Caco-2 (cell line): Measurements from ENCODE around the gene GPX2. TPM values are rescaled to one million over a fixed set of nuclear protein-coding genes. Genes with fewer than 3 reads are reported as not detected.

Experiments used
- BruUV-seq: library from RNA; stranded (reverse); fragments of 400-500 nt; replicated peaks from 2 replicates; lab custom pipeline; 2021; lab: Mats Ljungman, UMichigan
- CTCF ChIA-PET: fragments of 300-600 bp; sonication (Branson Sonifier 250); formaldehyde crosslinking; loops from one replicate; lab custom pipeline; 2022; ENCODE audit warnings: antibody characterized with exemption; lab: Charles Lee
- POLR2A ChIA-PET: fragments of 300-600 bp; sonication (Branson Sonifier 250); formaldehyde crosslinking; loops from one replicate; lab custom pipeline; 2022; ENCODE audit warnings: antibody characterized with exemption; lab: Charles Lee
- DNase-seq, 2 experiments: peaks; one replicate each; pipeline versions ENCODE4 v3.0.0 to v3.0.0-alpha.2; 2020 to 2022
- H3K27me3 ChIP-seq: replicated peaks from 2 replicates; pipeline ENCODE4 v1.6.0; 2011; ENCODE audit warnings: low read length; ENCODE audit not compliant: control insufficient read depth, insufficient read depth
- H3K36me3 ChIP-seq: 2 replicates; pipeline ENCODE4 v1.5.1; 2011; ENCODE audit warnings: low read length; ENCODE audit not compliant: control insufficient read depth, insufficient read depth
- H3K4me1 ChIP-seq: fragments of 250-450 bp; sonication (Bioruptor Pico); 2 replicates; pipeline ENCODE4 v1.5.1; 2020; ENCODE audit warnings: mild to moderate bottlenecking
- H3K4me3 ChIP-seq: 2 replicates; pipeline ENCODE4 v1.5.1; 2011; ENCODE audit warnings: low read depth, mild to moderate bottlenecking, control low read depth, low read length
- H3K9me3 ChIP-seq: fragments of 250-450 bp; sonication (Bioruptor Pico); 2 replicates; pipeline ENCODE4 v1.5.1; 2020; ENCODE audit warnings: mild to moderate bottlenecking, moderate library complexity
- H3K27ac Mint-ChIP-seq: one replicate; pipeline ENCODE4 v1.8.0; 2022; ENCODE audit warnings: mixed read lengths; ENCODE audit not compliant: unreplicated experiment
- H3K27me3 Mint-ChIP-seq: one replicate; pipeline ENCODE4 v1.8.0; 2022; ENCODE audit warnings: mixed read lengths; ENCODE audit not compliant: insufficient read depth, unreplicated experiment
- H3K36me3 Mint-ChIP-seq: one replicate; pipeline ENCODE4 v1.8.0; 2022; ENCODE audit warnings: mild to moderate bottlenecking, mixed read lengths; ENCODE audit not compliant: insufficient read depth, unreplicated experiment
- H3K4me1 Mint-ChIP-seq: one replicate; pipeline ENCODE4 v1.8.0; 2022; ENCODE audit warnings: low read depth, mixed read lengths; ENCODE audit not compliant: unreplicated experiment
- H3K4me3 Mint-ChIP-seq: one replicate; pipeline ENCODE4 v1.8.0; 2022; ENCODE audit warnings: mild to moderate bottlenecking, moderate library complexity, mixed read lengths; ENCODE audit not compliant: unreplicated experiment
- H3K9me3 Mint-ChIP-seq: one replicate; pipeline ENCODE4 v1.8.0; 2022; ENCODE audit warnings: mixed read lengths; ENCODE audit not compliant: unreplicated experiment
- CTCF ChIP-seq, 2 experiments: fragments of 200-600 bp in 1 of 2; IDR thresholded peaks; 1 replicate in 1 of 2; 2 replicates in 1 of 2; pipeline versions ENCODE4 v1.5.1 to v1.8.0; 2011 to 2022; ENCODE audit warnings: antibody characterized with exemption in 1 of 2, control low read depth in 1 of 2, inconsistent platforms in 1 of 2, low read depth in 1 of 2, low read length in 1 of 2, mild to moderate bottlenecking in 1 of 2, moderate library complexity in 1 of 2; ENCODE audit not compliant: insufficient read depth in 1 of 2, severe bottlenecking in 1 of 2, unreplicated experiment in 1 of 2
- intact Hi-C: fragments of 100-400 bp; cut with micrococcal nuclease; formaldehyde crosslinking; loops from one replicate; pipeline ENCODE4 v1.10.0; 2022; ENCODE audit not compliant: unreplicated experiment
- total RNA-seq: library from RNA; stranded (reverse); gene quantifications from 2 replicates; pipeline ENCODE4 v1.2.3, GENCODE V29; 2022

The GPX2 gene
- total RNA-seq, 1 experiment from 2014 or later = 48.1 TPM

GRCh38 chr14:64952598-64953309, 10.2 kb upstream of the GPX2 start:
- DNase-seq = no peak
- CTCF ChIA-PET = interaction anchor here (1.0 kb wide), 1 partner anchor 14 kb away, joined by 3 read pairs; no protein-coding TSS in a partner anchor
- H3K4me1 ChIP-seq = no peaks in the 10 kb centered on the region
- no peaks in the 10 kb centered on the region for H3K9me3 ChIP-seq
- no peaks in the 10 kb centered on the region for H3K27me3 ChIP-seq
- POLR2A ChIA-PET = no interaction called here
- no peak for TF ChIP-seq CTCF (IDR thresholded peaks at IDR 0.05; ENCODE audit: insufficient read depth in 1 of 2, low read depth in 1 of 2, low read length in 1 of 2, severe bottlenecking in 1 of 2, unreplicated experiment in 1 of 2)
- no peak overlapping the region for H3K4me3 ChIP-seq
- intact Hi-C loops = no loop called here
- BruUV-seq = no TSS peak
- Mint-ChIP-seq H3K4me3 (no peak overlapping the region), H3K27me3 (no peaks in the 10 kb centered on the region), H3K4me1 (no peaks in the 10 kb centered on the region), H3K9me3 (no peaks in the 10 kb centered on the region), H3K27ac (no peak overlapping the region), H3K36me3 (peaks cover 53% of the 10 kb centered on the region)
- no peaks in the 10 kb centered on the region for H3K36me3 ChIP-seq

GRCh38 chr14:64951724-64952123, 9.2 kb upstream of the GPX2 start:
- H3K9me3 Mint-ChIP-seq = no peaks in the 10 kb centered on the region
- Histone ChIP-seq H3K9me3 (no peaks in the 10 kb centered on the region), H3K4me3 (no peak overlapping the region), H3K4me1 (no peaks in the 10 kb centered on the region), H3K36me3 (no peaks in the 10 kb centered on the region), H3K27me3 (no peaks in the 10 kb centered on the region)
- DNase-seq = no peak
- ChIA-PET POLR2A (no interaction called here), CTCF (no interaction called here)
- H3K27me3 Mint-ChIP-seq = no peaks in the 10 kb centered on the region
- intact Hi-C loops = no loop called here
- TF ChIP-seq CTCF (IDR thresholded peaks at IDR 0.05; ENCODE audit: insufficient read depth in 1 of 2, low read depth in 1 of 2, low read length in 1 of 2, severe bottlenecking in 1 of 2, unreplicated experiment in 1 of 2) = no peak
- H3K36me3 Mint-ChIP-seq = peaks cover 59% of the 10 kb centered on the region
- no TSS peak for BruUV-seq
- H3K4me3 Mint-ChIP-seq = no peak overlapping the region
- H3K27ac Mint-ChIP-seq = no peak overlapping the region
- no peaks in the 10 kb centered on the region for H3K4me1 Mint-ChIP-seq

- intact Hi-C loops = no loop called here
- no peaks in the 10 kb centered on the region for H3K9me3 Mint-ChIP-seq
- Histone ChIP-seq H3K36me3 (peaks cover under 1% of the 10 kb centered on the region; the same call in 1 of the 2 replicates), H3K9me3 (no peaks in the 10 kb centered on the region), H3K27me3 (no peaks in the 10 kb centered on the region), H3K4me3 (no peak overlapping the region), H3K4me1 (no peaks in the 10 kb centered on the region)
- no peaks in the 10 kb centered on the region for H3K4me1 Mint-ChIP-seq
- H3K27me3 Mint-ChIP-seq = no peaks in the 10 kb centered on the region
- ChIA-PET CTCF (no interaction called here), POLR2A (no interaction called here)
- BruUV-seq = no TSS peak
- no peak overlapping the region for H3K4me3 Mint-ChIP-seq
- no peak overlapping the region for H3K27ac Mint-ChIP-seq
- peaks cover 59% of the 10 kb centered on the region for H3K36me3 Mint-ChIP-seq
- no peak for TF ChIP-seq CTCF (IDR thresholded peaks at IDR 0.05; ENCODE audit: insufficient read depth in 1 of 2, low read depth in 1 of 2, low read length in 1 of 2, severe bottlenecking in 1 of 2, unreplicated experiment in 1 of 2)
- no peak for DNase-seq
Measured at GRCh38 chr14:64951291-64951690, 8.7 kb upstream of the GPX2 start.
